ENCODE measurements around the gene RASAL3.

The RASAL3 gene

GRCh38 chr19:15449620-15450527, 14.5 kb downstream of the RASAL3 start, which contains the start of gene WIZ:
WIZ (minus strand) TSS chr19:15449956; CDS start chr19:15448307, 1,649 bp downstream.
- peak; percentile 95 for DNase-seq (ENCODE audit: low spot score)

- DNase-seq (ENCODE audit: low spot score), result no peak
Observed at GRCh38 chr19:15448778-15449619, 15.3 kb downstream of the RASAL3 start.

- DNase-seq (ENCODE audit: low spot score), result no peak
Observed at GRCh38 chr19:15448044-15448777, 16.1 kb downstream of the RASAL3 start.

GRCh38 chr19:15447057-15447456, 17.3 kb downstream of the RASAL3 start:
- DNase-seq (ENCODE audit: low spot score), result no peak

DNA sequence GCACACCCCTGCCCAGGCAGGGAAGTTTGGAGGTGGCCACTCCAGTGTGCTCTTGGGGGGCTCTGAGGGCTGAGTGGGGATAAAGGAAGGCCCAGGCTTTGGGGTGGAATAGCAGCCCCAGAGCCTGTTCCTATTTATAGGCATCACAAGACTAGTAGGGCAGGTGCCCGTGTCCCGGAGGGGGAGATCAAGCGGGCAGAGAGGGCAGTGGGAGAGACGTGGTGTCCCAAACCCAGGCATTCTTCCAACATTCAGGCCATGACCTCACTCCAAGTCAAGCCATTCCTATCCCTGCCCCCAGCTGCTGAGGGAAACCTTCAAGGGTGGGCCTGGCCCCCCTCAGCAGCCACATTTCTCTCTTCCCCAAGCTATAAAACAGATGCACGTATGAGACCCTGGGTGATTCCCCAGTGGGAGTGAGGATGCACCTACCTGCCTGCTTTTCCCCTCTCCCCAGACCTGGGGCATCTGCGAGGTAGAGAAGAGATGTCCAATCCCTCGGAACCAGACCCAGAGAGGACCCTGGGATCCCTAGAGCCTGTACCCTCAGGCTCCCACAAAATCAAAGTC, 18.5 kb downstream of the RASAL3 start:
- no peak for DNase-seq (ENCODE audit: low spot score)

DNA sequence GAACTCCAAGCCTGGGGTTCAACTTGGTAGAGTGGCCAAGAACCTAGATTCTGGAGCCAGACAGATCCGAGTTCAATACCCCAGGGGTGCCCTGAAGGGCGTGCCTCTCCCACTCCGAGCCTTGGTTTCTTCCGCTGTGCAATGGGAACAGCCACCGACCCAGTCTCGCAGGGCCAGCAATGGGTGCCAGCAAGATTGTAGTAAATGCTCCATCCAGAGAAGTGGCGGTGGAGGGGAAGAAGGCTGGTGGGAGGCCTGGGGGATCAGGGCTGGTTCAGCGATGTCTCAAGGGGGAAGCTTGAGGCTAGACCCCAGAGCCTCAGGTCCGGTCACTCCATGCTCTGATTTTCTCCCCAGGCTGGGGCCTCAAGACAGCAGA, 19.1 kb downstream of the RASAL3 start:
- no peak for DNase-seq (ENCODE audit: low spot score)

DNA sequence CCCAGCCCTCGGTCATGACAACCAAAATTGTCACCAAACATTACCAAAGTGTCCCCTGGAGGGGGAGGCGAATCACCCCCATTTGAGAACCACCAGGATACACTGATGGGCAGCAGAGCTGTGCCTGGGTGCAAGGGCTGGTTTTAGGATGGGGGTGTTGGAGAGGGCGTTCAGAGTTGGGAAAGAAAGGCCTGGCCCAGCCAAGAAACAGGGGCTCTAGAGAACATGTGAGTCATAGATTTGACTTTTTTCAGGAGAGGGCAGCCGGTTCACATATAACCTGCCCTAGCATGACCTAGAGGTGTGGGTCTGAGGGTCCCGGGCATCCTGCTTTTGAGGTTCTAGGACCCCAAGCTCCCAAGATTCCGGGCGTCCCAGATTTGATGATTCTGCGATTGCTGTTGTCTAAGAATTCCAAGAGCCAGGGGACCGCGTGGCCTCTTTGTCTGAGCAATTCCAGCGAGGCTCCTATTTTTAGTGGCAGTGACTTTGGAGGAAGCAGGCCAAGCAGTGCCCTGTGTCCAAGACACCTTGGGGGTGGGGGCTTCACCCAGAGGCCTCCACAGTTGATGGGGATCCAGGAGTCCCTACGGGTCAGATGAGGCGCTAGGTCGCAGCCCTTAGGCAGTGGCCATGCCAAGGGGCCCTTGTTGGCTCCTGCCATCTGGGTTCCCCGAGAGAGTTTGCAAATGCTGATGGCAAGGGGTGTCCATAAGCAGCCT, 19.7 kb downstream of the RASAL3 start:
- DNase-seq (ENCODE audit: low spot score), result no peak

DNA sequence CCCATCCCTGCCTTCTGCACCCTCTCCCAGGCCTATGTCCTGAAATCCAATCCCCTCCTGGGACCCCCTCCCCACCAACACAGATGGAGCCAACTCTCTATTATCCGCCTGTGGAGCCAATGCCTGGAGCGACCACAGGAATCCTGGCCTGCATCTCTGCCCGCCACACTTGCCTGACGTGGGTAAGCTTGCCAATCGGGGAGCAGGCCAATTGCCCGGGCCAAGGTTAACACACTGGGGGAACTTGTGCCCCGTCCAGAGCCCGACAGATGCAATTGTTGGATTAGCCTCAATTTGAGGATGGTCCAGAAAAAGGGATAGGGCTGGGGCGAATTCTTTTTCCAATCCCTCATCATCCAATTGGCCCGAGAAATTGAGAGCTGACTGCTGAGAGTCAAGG, 20.5 kb downstream of the RASAL3 start:
- no peak for DNase-seq (ENCODE audit: low spot score)

DNA sequence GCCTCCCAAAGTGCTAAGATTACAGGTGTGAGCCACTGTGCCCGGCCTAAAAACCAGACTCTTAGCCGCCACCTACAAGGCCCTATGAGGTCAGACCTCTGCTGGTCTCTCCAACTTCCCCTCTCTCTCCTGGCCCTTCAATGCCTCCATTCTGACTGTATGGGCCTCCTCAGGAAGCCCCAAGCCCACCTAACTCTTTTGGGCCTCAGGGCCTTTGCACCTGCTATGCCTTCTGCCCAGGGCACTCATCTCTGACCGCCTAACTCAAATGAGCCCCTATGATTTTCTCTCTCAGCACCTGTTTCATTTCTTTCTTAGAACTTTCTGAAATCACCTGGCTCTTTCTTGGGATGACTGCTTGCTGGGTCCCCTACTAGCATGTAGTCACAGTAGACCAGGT, 21.0 kb downstream of the RASAL3 start:
- no peak for DNase-seq (ENCODE audit: low spot score)

- DNase-seq (ENCODE audit: low spot score), result no peak
Observed at GRCh38 chr19:15442142-15442920, 22.0 kb downstream of the RASAL3 start.

DNA sequence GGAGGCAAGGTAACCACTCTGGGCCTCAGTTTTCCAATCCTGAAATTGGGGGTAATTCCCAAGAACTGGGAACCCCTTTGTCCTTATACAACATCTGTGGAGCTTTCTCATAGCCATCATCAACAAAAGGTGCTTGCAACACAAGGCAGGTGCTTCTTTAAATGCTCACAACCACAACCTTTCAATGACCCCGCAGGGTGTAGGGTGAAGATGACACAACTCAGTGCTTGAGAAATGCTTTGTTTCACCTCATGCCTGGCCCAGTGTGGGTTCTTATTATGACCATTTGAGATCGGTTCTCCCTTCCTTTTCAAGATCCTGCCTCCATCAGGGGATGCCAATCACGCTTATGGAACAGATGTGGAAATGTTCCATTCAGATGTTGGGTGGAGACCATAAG, 23.0 kb downstream of the RASAL3 start:
- DNase-seq (ENCODE audit: low spot score), result no peak

GRCh38 chr19:15439821-15440641, 24.3 kb downstream of the RASAL3 start:
- DNase-seq (ENCODE audit: low spot score), result no peak

DNA sequence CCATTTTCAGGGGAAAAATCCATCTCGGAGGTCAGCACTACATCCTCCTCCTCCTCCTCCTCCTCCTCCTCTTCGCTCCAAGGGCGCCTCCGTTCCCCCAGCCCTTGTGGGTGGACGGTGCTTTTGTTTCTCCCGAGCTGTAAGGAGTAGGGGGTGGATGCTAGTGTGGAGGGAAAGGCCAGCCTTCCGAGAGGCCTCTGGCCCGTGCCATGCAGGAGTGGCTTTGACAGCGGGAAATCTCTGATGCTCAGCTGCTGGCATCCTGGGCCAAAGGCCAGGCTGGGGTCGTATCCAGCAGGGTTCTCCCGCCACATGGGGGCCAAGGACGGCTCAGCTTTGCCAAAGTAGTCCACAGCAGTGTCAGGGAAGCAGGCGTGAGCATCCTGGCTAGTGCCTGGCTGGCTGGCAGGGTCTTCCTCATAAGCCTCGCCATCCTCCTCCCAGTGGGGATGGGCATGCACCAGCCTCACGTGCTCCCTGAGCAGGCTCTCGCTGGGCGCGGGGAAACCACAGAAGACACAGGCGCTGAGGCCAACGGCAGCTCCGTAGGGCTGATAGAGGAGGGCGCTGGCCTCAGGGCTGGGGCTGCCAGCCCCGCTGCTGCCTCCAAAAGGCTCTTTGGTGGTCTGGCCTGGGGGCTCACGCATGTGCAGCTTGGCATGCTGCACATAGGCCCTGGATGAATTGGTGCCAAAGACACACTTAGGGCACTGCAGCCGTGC, 25.1 kb downstream of the RASAL3 start:
- DNase-seq (ENCODE audit: low spot score), result no peak

- DNase-seq (ENCODE audit: low spot score), result no peak
Observed at GRCh38 chr19:15438577-15438976, 25.8 kb downstream of the RASAL3 start.

DNA sequence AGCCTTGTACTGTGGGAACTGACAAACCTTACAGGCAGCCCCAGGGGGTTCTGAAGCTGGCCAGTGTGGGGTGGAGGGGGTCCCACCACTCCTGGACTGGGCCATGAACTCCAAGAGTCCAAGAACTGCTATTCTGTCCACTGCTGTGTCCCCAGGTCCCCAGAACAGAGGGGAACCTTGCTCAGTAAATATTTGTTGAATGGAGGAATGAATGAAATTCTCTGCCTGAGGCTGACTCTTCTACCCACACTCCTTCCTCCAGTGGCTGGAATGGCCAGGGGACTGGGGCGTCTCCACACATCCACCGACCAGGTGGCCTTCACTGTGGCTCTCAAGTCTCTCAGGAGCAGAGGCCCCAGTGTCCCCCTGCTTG, 26.2 kb downstream of the RASAL3 start:
- no peak for DNase-seq (ENCODE audit: low spot score)

DNA sequence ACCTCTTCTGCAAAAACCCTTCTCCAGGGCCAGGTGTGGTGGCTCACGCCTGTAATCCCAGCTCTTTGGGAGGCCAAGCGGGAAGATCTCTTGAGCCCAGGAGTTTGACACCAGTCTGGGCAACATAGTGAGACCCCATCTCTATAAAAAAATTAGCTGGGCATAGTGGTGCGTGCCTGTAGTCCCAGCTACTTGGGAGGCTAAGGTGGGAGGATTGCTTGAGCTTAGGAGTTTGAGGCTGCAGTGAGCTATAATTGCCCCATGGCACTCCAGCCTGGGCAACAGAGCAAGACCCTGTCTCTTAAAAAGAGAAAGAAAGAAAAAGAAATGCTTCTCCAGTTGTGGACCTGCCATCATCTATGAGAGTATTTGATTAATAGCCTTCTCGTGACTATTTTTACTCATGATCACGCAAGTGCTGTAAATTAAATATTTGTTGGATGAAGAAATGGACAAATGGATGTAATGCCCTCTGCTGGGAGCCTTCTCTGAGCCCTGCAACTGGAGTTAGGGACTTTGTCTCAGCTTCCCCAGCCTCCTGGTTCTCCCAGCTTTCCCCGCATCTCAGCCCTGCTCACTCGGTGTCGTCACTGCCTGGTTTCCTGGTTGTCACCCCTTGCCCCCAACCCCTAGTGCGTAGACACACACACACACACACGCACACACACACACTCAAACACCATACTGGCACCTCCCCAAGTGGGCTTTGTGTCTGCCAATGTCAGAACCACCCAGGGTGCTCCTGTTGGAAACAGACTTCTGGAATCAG, 26.8 kb downstream of the RASAL3 start:
- DNase-seq (ENCODE audit: low spot score), result peak; percentile 77

DNA sequence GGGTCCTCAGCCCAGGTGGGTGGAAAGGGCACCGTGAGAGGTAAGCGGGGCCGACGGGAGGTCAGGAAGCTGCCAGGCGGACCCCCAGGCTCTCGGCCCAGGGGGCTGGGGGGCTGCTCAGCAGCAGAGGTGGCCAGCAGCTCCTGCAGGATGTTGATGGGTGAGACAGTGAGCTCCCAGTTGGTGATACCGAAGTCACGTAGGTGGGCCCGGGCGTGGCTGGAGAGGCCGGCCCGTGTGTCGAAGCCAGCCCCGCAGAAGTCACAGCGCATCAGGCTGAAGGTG, 27.6 kb downstream of the RASAL3 start:
- DNase-seq (ENCODE audit: low spot score), result no peak

- no peak for DNase-seq (ENCODE audit: low spot score)
Observed at GRCh38 chr19:15436012-15436825, 28.1 kb downstream of the RASAL3 start.
